Heart right ventricle (tissue), 16 donors: ENCODE data around the gene EEF1G. TPM values are rescaled to one million over a fixed set of nuclear protein-coding genes. Genes with fewer than 3 reads are reported as not detected.
"Not testable (repeated sequence)": the region's sequence is repeated elsewhere in the genome, so short reads cannot be mapped to it uniquely, and the experiment has no call there.

Source experiments
- ATAC-seq, 8 donors: fragments of 200-7000 bp; cut with Tn5 transposase; one replicate each; pipeline ENCODE4 v1.9.1; 2020; ENCODE audit warnings: mild to moderate bottlenecking in 8 of 8, moderate library complexity in 8 of 8, moderate number of reproducible peaks in 1 of 8
- DNase-seq, 2 donors: peaks; one replicate each; pipeline ENCODE4 v3.0.0-alpha.2; 2020
- H3K27ac ChIP-seq, 10 donors: fragments of 200-600 bp; sonication (generic) in 2 of 10; one replicate each; pipeline versions ENCODE4 v1.5.0 to v1.8.0; 2020 to 2022; ENCODE audit warnings: mild to moderate bottlenecking in 3 of 10
- H3K27me3 ChIP-seq, 7 donors: fragments of 200-600 bp; one replicate each; pipeline ENCODE4 v1.8.0; 2021 to 2022; ENCODE audit warnings: mild to moderate bottlenecking in 2 of 7
- H3K36me3 ChIP-seq, 9 donors: fragments of 200-600 bp; sonication (generic) in 1 of 9; one replicate each; pipeline versions ENCODE4 v1.5.0 to v1.8.0; 2020 to 2022; ENCODE audit warnings: mild to moderate bottlenecking in 2 of 9
- H3K4me1 ChIP-seq, 9 donors: fragments of 200-600 bp; sonication (generic) in 1 of 9; one replicate each; pipeline versions ENCODE4 v1.5.0 to v1.8.0; 2020 to 2022; ENCODE audit warnings: mild to moderate bottlenecking in 4 of 9
- H3K4me3 ChIP-seq, 10 donors: fragments of 200-600 bp; sonication (generic) in 2 of 10; one replicate each; pipeline versions ENCODE4 v1.5.0 to v1.8.0; 2020 to 2022; ENCODE audit warnings: mild to moderate bottlenecking in 7 of 10, moderate library complexity in 2 of 10
- H3K9me3 ChIP-seq, 11 donors: fragments of 200-600 bp in 10 of 11; sonication (generic) in 2 of 11; one replicate each; pipeline versions ENCODE4 v1.5.0 to v1.8.0; 2013 to 2022; ENCODE audit warnings: mild to moderate bottlenecking in 2 of 11, control low read depth in 1 of 11, moderate library complexity in 1 of 11
- WGBS, 2 donors: extraction: QIAGEN DNeasy Blood & Tissue Kit; methylation state at CpG; one replicate each; pipeline ENCODE4 v1.1.7; 2013; ENCODE audit warnings: inconsistent platforms in 1 of 2; 5-methylcytosine and 5-hydroxymethylcytosine counted together
- intact Hi-C, 10 donors: fragments of 100-400 bp; cut with DNase I; formaldehyde crosslinking; loops; one replicate each; pipeline versions ENCODE4 v1.11.1 to v1.14.2; 2022
- polyA plus RNA-seq, 2 donors: library from polyadenylated mRNA; stranded (reverse); fragments of 200-250 nt; gene quantifications; one replicate each; pipeline ENCODE4 v1.2.3, GENCODE V29; 2013
- total RNA-seq, 10 donors: library from RNA; stranded (reverse); fragmentation: NEBNext Ultra II Directional in 3 of 10; extraction: Animal tissue kit (Norgen Biotek cat#: 25700) in 3 of 10; gene quantifications; one replicate each; pipeline versions ENCODE4 v1.2.1 to v1.2.4, GENCODE V29; 2021 to 2023
- TF ChIP-seq, protein P1 (sequence below), 9 donors: fragments of 200-600 bp; sonication (generic) in 2 of 9; IDR thresholded peaks; one replicate each; pipeline versions ENCODE4 v1.5.0 to v1.8.0; 2021 to 2022; ENCODE audit warnings: antibody characterized with exemption in 9 of 9, mild to moderate bottlenecking in 5 of 9, moderate library complexity in 1 of 9
- donor health status: Arrhythmogenic right ventricular cardiomyopathy.
- donor health status: ischemic (EF 13 %, LVEDD 7.1; RV severe dilation, severe dysfunction).
- donor health status: healthy with polysubstance abuse.
- donor health status: DM: no; HTN: yes; CAD: no.
- donor health status: DM: no; HTN: no; CAD: no.
- donor health status: ischemic (EF 25% LVEDD 6.9; RV normal size, moderate dysfunction).
- donor health status: ischemic (EF 25% LVEDD 5.7; RV mildly dilated, moderate dysfunction).
- donor health status: healthy.
- donor health status: DM: yes; HTN: yes; CAD: no.
- donor health status: Ischemic cardiomyopathy.
- donor health status: ischemic (EF 35%, LVEDD 5.7; RV mildly dilated, moderate dysfunction).
- donor health status: nonischemic (EF 11% LVEDD 7.7; RV severe dilation, severe dysfunction).
- donor health status: DM: yes; HTN: yes; CAD: no.
- donor health status: PGD.
- donor health status: ischemic (EF 29% LVEDD 5.4; RV normal size, mild dysfunction).
- donor health status: nonischemic (EF 23%, LVEDD 6.1; RV moderate dilation, normal function).

EEF1G gene
- total and polyA plus RNA-seq, 12 donors: 555 to 1,173 (median 1,002) TPM

DNA sequence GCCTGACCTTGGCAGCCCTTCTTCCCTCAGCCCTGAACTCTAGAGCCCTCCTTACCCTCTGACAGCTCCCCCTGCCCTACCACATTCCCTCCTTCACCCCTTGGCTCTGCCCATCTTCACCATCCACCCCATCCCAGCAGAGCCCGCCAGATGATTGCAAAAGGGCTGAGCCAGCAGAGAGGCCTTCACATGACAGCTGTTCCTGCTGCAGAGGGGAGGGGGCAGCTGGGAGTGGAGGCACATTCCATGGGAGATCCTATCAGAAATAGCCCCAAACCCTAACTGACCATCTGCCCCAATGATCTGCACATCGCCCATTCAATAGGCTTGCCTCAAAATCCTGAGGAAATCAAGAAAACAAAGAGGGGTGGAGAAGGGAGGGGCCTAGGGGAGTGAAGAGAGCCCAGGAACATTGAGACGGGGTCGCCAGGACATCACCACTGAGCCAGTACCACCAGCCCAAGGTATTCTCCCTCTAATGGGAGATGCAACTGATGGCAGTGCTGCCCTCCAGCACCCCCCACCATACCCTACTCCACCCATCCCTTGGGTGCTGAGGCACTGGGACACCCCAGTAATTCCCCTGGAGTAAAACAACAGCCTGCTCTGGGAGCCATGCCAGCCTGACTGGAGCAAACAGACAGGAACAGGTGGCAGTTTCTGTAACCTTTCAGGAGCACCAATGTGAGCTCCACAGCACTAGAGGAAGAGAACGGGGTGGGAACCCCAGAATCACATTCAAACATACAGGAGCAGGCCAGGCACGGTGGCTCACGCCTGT, 19.1 kb downstream of the EEF1G start:
- 77 to 80% methylated on average over 7 of the region's 7 CpGs for WGBS, 2 donors
- ATAC-seq (no peak), DNase-seq (no peak)
- peaks cover 34 to 86% (median 78%) of the 10 kb centered on the region in 9 donors for H3K4me1 ChIP-seq
- H3K27me3 ChIP-seq: no peaks in the 10 kb centered on the region
- H3K4me3 ChIP-seq: no peak overlapping the region
- peaks cover 0 to 27% (median 10%) of the 10 kb centered on the region in 9 donors for H3K36me3 ChIP-seq
- TF ChIP-seq, protein P1, sequence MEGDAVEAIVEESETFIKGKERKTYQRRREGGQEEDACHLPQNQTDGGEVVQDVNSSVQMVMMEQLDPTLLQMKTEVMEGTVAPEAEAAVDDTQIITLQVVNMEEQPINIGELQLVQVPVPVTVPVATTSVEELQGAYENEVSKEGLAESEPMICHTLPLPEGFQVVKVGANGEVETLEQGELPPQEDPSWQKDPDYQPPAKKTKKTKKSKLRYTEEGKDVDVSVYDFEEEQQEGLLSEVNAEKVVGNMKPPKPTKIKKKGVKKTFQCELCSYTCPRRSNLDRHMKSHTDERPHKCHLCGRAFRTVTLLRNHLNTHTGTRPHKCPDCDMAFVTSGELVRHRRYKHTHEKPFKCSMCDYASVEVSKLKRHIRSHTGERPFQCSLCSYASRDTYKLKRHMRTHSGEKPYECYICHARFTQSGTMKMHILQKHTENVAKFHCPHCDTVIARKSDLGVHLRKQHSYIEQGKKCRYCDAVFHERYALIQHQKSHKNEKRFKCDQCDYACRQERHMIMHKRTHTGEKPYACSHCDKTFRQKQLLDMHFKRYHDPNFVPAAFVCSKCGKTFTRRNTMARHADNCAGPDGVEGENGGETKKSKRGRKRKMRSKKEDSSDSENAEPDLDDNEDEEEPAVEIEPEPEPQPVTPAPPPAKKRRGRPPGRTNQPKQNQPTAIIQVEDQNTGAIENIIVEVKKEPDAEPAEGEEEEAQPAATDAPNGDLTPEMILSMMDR (IDR thresholded peaks at IDR 0.05): no peak
- intact Hi-C loops: loop anchor here in 1 of 10 donors (5.0 kb wide), 1 partner anchor 57 kb away; no protein-coding TSS in a partner anchor
- no peaks in the 10 kb centered on the region for H3K9me3 ChIP-seq
- peak overlapping the region; percentile 76 to 98 (median 92) for H3K27ac ChIP-seq

DNA sequence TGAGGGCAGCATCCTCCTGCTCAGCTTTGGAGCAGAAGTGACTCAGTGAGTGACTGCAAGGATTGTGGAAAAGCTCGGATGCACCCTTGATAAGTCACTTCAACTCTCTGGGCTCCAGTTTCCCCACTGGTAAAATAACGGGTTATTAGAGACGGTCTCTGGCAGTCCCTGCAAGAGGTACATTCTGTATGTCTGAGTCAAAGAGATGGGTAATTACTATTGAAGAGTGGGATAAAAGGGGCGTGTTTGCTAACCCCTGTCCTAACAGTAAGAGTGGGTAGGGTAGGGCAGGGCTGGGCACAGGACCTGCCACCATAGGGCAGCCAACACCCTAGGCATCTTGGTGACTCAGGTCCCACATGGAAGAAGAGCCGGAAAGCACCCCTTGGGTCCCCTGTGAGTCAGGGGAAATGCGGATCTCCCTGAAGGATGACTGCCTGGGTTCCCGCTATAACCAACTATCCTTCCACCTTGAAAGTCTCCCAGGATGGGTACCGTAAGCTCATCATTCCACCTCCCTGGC, 19.8 kb downstream of the EEF1G start:
- Histone ChIP-seq H3K27ac (peak overlapping the region; percentile 76 to 98 (median 92)), H3K9me3 (no peaks in the 10 kb centered on the region), H3K4me3 (peak overlapping the region in 2 of 10 donors; percentile 25 to 29), H3K36me3 (peaks cover 0 to 20% (median 3%) of the 10 kb centered on the region in 9 donors), H3K27me3 (no peaks in the 10 kb centered on the region), H3K4me1 (peaks cover 35 to 89% (median 83%) of the 10 kb centered on the region in 9 donors)
- WGBS, 2 donors: 80 to 87% methylated on average over 8 of the region's 8 CpGs
- no peak for ATAC-seq
- intact Hi-C loops: no loop called here
- TF ChIP-seq, protein P1 (IDR thresholded peaks at IDR 0.05): no peak
- DNase-seq: no peak

DNA sequence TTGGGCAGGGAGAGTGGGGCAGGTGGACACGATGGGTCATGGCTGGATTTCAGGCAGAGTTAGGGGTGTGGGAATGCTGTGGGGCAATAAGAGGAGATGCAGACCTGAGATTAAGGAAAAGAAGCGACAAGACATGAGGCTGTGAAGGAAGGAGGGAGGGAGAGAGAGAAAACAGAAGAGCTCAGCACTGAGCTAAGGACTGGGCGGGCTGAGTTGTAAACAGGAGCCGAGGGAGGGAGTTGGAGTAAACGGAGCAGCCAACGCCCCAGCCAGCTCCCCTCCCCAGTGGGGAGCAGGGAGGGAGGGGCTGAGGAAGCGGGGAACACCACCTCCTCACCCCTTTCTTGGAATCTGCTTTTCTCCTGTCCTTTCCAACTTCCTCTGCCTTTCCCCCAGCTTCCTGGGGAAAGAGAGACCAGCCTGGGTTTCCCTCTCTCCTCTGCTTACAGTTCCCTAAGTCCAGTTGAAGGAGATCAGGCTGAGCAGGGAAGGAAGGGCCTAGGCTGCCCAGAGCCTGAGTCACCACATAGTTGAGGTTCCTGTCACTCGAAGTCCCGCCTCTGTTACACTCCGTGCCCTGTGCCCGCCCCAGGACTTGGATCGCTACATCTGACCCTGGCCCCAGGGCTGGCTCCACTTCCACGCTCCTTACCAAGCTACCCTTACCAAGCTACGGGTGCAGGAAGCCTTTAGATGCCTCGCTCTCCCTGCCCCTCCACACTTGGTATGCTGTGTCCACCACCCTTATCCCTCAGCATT, 20.4 kb downstream of the EEF1G start:
- DNase-seq: peak; percentile 79 to 85
- no peaks in the 10 kb centered on the region for H3K9me3 ChIP-seq
- ATAC-seq: peak; percentile 76 to 85 (median 84)
- H3K4me3 ChIP-seq: peak overlapping the region in 8 of 10 donors; percentile 0 to 29 (median 24)
- 7 to 10% methylated on average over 15 of the region's 15 CpGs for WGBS, 2 donors
- intact Hi-C loops: no loop called here
- TF ChIP-seq, protein P1 (IDR thresholded peaks at IDR 0.05): no peak
- H3K27ac ChIP-seq: peak overlapping the region; percentile 76 to 98 (median 92)
- peaks cover 0 to 14% (median 0%) of the 10 kb centered on the region in 9 donors for H3K36me3 ChIP-seq
- H3K27me3 ChIP-seq: no peaks in the 10 kb centered on the region
- H3K4me1 ChIP-seq: peaks cover 38 to 96% (median 86%) of the 10 kb centered on the region in 9 donors

DNA sequence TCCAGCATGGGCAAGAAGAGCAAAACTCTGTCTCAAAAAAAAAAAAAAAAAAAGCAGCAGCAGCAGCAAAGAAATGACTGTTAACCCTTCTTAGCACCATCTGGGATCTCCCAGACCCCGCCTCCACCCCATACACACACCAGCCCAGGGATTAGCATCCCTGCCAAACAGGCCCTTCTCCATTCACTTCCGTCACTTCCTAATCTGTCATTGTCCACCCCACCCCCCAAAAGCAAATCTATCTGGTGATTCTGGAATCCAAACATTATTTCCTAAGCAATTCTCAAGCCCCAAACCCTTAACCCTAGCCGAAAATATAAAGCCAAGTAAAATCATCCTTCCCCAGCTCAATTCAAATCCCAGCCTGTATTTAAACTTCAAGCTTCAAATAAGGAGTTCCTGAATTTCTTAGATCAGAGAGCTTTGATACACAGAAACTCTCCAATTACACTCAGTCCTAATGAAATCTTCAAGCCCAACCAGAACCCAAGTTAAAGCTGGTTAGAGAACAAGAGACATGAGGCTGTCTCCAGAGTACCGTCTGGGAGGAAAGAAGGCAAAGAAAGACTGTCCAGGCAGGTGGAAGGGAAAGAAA, 21.1 kb downstream of the EEF1G start:
- 30 to 36% methylated on average over 4 of the region's 4 CpGs for WGBS, 2 donors
- ATAC-seq: no peak
- Histone ChIP-seq H3K27me3 (no peaks in the 10 kb centered on the region), H3K9me3 (no peaks in the 10 kb centered on the region), H3K4me3 (peak overlapping the region in 8 of 10 donors; percentile 0 to 29 (median 24)), H3K4me1 (peaks cover 38 to 100% (median 88%) of the 10 kb centered on the region in 9 donors), H3K36me3 (peaks cover 0 to 8% (median 0%) of the 10 kb centered on the region in 9 donors), H3K27ac (peak overlapping the region; percentile 76 to 98 (median 92))
- no peak for DNase-seq
- TF ChIP-seq, protein P1 (IDR thresholded peaks at IDR 0.05): no peak
- intact Hi-C loops: no loop called here

DNA sequence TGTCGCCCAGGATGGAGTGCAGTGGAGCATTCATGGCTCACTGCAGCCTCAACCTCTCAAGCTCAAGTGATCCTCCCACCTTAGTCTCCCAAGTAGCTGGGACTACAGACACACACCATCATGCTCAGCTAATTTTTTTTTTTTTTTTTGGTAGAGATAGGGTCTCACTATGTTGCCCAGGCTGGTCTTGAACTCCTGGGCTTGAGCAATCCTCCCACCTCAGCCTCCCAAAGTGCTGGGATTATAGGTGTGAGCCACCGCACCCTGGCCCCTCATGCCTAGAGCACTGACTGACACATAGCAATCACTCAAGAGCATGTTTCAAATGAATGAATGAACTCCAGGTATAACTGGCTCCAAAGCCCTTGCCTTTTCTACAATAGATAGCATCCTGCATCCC, 23.2 kb downstream of the EEF1G start:
- 97 to 98% methylated on average over 2 of the region's 2 CpGs for WGBS, 2 donors
- intact Hi-C loops: not testable (repeated sequence)

More for the DNA sequence above, 23.2 kb downstream of the EEF1G start:
- H3K27me3 ChIP-seq, H3K9me3 ChIP-seq, H3K36me3 ChIP-seq, DNase-seq, ATAC-seq, H3K4me3 ChIP-seq: not testable (repeated sequence)
- peaks cover 26 to 86% (median 77%) of the 10 kb centered on the region in 9 donors for H3K4me1 ChIP-seq
- peak overlapping the region in 1 of 10 donors; percentile 16 for H3K27ac ChIP-seq
